COLO829 (cell line): ENCODE results near the gene PRKX.
"Not testable (repeated sequence)": the region's sequence is repeated elsewhere in the genome, so short reads cannot be mapped to it uniquely, and the experiment has no call there.

Experiments used
- DNase-seq: peaks from one replicate; pipeline ENCODE4 v3.0.0; 2012; ENCODE audit warnings: low spot score

PRKX gene

GRCh38 chrX:3577551-3577950 lies 135.9 kb downstream of the PRKX start:
- DNase-seq = no peak

GRCh38 chrX:3576886-3577501 lies 136.5 kb downstream of the PRKX start:
- no peak for DNase-seq

GRCh38 chrX:3567686-3568085 lies 145.8 kb downstream of the PRKX start:
- DNase-seq = no peak

DNA sequence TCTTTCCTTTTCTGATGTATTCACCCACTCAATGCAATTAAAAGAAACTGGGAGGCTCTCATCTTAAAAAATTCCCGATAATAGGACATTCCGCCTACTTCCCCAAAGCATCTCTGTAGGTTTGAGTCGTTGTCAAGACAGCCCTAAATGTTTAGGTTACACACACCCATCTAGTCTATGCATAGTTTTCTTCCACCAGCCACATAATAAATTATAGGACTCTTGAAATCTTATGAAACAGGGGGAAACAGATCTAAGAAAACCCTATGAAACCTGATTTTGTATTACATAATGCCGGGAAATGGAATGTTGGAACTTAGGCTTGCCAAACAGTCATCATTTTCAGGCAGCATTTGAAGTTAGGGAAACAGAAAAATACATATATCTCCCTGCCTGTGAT lies 150.0 kb downstream of the PRKX start:
- DNase-seq = no peak

- DNase-seq = not testable (repeated sequence)
Observed at GRCh38 chrX:3560010-3560409, 153.4 kb downstream of the PRKX start.
